ENCODE measurements around the gene NHEJ1.

DNA sequence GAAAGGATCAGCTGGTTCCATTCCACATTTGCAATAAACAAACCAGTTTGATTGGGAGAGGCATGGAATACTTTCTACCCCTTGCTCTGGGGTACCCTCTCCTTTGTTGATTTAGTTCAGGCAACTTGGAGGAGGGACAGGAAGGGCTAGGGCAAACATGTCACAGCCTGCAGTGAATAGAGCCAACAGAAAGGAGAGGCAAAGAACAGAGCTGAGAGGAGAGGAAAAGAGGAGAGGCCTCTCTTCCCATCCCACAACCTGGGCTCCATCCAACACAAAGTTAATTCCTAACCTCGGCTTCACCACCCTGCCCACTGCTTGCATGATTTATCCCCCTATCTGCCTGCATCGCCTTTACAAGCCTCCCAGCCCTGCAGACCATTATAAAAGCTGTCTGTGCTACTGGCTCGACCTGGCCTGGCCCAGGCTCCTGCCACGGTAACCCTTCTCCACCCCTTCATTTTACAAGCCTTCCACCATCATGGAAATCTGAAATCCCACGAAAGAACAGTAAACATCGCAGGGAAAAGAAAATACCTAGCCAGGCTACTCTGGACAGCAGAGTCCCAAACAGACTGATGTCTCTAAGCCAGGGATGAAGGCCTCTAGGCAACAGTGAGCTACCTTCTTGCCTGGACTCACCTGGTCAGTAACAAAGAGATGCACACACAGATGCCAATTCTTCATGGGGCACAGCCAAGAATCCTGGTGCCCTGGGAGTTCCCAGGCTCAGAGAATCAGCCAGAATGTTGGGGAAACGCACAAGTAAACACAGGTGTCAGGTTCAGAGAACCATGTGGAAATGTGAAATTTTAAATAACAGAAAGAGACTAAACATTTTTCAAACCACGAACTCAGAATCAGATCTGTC, 43.6 kb downstream of the NHEJ1 start:
- TF ChIP-seq, protein P1, sequence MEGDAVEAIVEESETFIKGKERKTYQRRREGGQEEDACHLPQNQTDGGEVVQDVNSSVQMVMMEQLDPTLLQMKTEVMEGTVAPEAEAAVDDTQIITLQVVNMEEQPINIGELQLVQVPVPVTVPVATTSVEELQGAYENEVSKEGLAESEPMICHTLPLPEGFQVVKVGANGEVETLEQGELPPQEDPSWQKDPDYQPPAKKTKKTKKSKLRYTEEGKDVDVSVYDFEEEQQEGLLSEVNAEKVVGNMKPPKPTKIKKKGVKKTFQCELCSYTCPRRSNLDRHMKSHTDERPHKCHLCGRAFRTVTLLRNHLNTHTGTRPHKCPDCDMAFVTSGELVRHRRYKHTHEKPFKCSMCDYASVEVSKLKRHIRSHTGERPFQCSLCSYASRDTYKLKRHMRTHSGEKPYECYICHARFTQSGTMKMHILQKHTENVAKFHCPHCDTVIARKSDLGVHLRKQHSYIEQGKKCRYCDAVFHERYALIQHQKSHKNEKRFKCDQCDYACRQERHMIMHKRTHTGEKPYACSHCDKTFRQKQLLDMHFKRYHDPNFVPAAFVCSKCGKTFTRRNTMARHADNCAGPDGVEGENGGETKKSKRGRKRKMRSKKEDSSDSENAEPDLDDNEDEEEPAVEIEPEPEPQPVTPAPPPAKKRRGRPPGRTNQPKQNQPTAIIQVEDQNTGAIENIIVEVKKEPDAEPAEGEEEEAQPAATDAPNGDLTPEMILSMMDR (IDR thresholded peaks at IDR 0.05): peak in 1 of 7 experiments; percentile 5
- TF ChIP-seq POLR2A (IDR thresholded peaks at IDR 0.05) (no peak), EP300 (IDR thresholded peaks at IDR 0.05) (no peak), POLR2AphosphoS5 (IDR thresholded peaks at IDR 0.05) (no peak)
